GM12873 (cell line): ENCODE measurements around the gene ATP8B2.

ENCODE experiments used
- CTCF ChIP-seq: IDR thresholded peaks from 2 replicates; pipeline ENCODE4 v1.5.1; 2012; ENCODE audit warnings: low read depth, mild to moderate bottlenecking, moderate library complexity, low read length, control low read depth; ENCODE audit not compliant: insufficient read depth; ENCODE audit errors: missing control alignments

Gene ATP8B2

GRCh38 chr1:154330669-154331068 lies 5.3 kb downstream of the ATP8B2 start:
- no peak for TF ChIP-seq CTCF

GRCh38 chr1:154334079-154335024 lies 9.0 kb downstream of the ATP8B2 start:
- TF ChIP-seq CTCF: no peak

DNA sequence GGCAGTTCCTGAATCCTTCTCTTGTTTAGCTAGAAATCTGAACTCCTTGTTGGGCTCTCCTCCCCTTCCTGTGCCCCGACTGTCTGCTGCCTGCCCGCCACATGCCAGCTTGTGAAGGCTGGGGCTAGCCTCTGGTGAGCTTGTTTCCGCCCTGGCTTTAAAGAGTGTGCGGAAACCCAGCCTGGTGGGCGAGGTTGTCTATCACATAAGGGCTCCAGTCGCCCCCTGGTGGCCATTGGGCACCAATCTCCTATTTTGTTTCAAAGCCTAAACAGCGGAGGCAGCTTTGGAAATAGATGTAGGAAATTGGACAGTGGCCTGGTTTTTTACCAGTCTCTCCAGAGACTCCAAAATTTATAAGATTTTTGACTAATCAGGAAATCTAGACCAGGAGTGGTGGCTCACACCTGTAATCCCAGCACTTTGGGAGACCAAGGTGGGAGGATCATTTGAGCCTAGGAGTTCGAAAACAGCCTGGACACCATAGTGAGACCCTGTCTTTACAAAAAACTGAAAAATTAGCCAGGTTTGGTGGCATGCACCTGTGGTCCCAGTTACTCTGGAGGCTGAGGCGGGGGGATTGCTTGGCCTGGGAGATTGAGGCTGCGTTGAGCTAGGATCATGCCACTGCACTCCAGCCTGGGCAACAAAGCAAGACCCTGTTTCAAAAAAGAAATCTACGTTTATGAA lies 9.8 kb downstream of the ATP8B2 start:
- TF ChIP-seq CTCF: peak; percentile 88

DNA sequence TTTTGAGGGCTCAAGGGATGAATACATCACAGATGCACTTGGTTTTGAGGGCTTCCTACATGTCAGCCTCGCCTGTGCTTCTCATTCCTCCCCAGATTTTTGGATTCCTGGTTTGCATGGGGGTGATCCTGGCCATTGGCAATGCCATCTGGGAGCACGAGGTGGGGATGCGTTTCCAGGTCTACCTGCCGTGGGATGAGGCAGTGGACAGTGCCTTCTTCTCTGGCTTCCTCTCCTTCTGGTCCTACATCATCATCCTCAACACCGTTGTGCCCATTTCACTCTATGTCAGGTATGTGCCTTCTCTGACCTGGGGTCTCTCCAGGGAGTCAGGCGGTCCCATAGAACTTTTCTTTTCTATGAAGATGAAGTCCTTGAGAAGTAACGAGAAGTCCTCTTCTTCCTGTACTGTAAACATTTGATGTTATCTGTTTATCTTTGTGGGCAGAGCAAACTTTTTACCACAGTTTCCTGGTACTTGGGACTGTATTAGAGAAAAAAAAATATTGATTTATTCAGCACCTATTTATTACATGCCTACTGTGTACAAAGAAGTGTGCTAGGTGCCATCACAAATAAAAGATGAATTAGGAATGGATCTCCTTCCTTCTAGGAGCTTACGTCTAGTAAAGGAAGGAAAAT lies 12.0 kb downstream of the ATP8B2 start:
- TF ChIP-seq CTCF: no peak

- no peak for TF ChIP-seq CTCF
These were observed 13.6 kb downstream of the ATP8B2 start for GRCh38 chr1:154338875-154339274.

GRCh38 chr1:154342132-154342531 lies 16.8 kb downstream of the ATP8B2 start:
- TF ChIP-seq CTCF: no peak
